H9 (cell line): ENCODE results near the gene TOR1A. TPM values are rescaled to one million over a fixed set of nuclear protein-coding genes. Genes with fewer than 3 reads are reported as not detected.

Experiments
- DNase-seq: peaks from one replicate; pipeline ENCODE4 v3.0.0-alpha.2; 2017
- H2AFZ ChIP-seq: one replicate; pipeline ENCODE4 v1.6.1; 2013; ENCODE audit warnings: mild to moderate bottlenecking, low read length, control low read depth, moderate library complexity
- H2AK5ac ChIP-seq: 2 replicates; pipeline ENCODE4 v1.6.1; 2013; ENCODE audit warnings: low read length, control low read depth, mixed read lengths; ENCODE audit not compliant: insufficient read length
- H2BK120ac ChIP-seq: one replicate; pipeline ENCODE4 v1.6.1; 2013; ENCODE audit warnings: low read depth, mild to moderate bottlenecking, low read length, control low read depth, inconsistent platforms; ENCODE audit not compliant: poor library complexity, severe bottlenecking
- H2BK12ac ChIP-seq: 2 replicates; pipeline ENCODE4 v1.6.1; 2013; ENCODE audit warnings: low read length, control low read depth, mixed read lengths, low read depth; ENCODE audit not compliant: insufficient read length
- H2BK15ac ChIP-seq: 2 replicates; pipeline ENCODE4 v1.6.1; 2013; ENCODE audit warnings: low read depth, low read length, control low read depth
- H2BK20ac ChIP-seq: one replicate; pipeline ENCODE4 v1.6.1; 2013; ENCODE audit warnings: low read depth, mild to moderate bottlenecking, low read length, control low read depth, inconsistent platforms; ENCODE audit not compliant: poor library complexity, severe bottlenecking
- H2BK5ac ChIP-seq: 2 replicates; pipeline ENCODE4 v1.6.1; 2013; ENCODE audit warnings: low read length, control low read depth, mixed read lengths; ENCODE audit not compliant: insufficient read length
- H3K14ac ChIP-seq: 2 replicates; pipeline ENCODE4 v1.6.1; 2013; ENCODE audit warnings: low read length, control low read depth; ENCODE audit not compliant: insufficient read depth
- H3K18ac ChIP-seq: 2 replicates; pipeline ENCODE4 v1.6.1; 2013; ENCODE audit warnings: low read depth, mild to moderate bottlenecking, mixed read lengths, low read length, control low read depth; ENCODE audit not compliant: insufficient read length
- H3K23ac ChIP-seq: 2 replicates; pipeline ENCODE4 v1.6.1; 2013; ENCODE audit warnings: low read length, control low read depth, mixed read lengths, low read depth; ENCODE audit not compliant: insufficient read length
- H3K23me2 ChIP-seq: 2 replicates; pipeline ENCODE4 v1.6.1; 2013; ENCODE audit warnings: low read depth, mild to moderate bottlenecking, mixed read lengths, low read length, control low read depth; ENCODE audit not compliant: insufficient read length, poor library complexity, severe bottlenecking
- H3K27ac ChIP-seq: 2 replicates; pipeline ENCODE4 v1.5.1; 2013; ENCODE audit warnings: low read length, control low read depth, mixed read lengths, low read depth; ENCODE audit not compliant: insufficient read length
- H3K27me3 ChIP-seq: 2 replicates; pipeline ENCODE4 v1.6.1; 2013; ENCODE audit warnings: low read length, control low read depth, inconsistent platforms; ENCODE audit not compliant: insufficient read depth
- H3K4ac ChIP-seq: 2 replicates; pipeline ENCODE4 v1.6.1; 2013; ENCODE audit warnings: low read depth, mild to moderate bottlenecking, control low read depth, inconsistent platforms, low read length, moderate library complexity
- H3K4me1 ChIP-seq: 2 replicates; pipeline ENCODE4 v1.6.1; 2013; ENCODE audit warnings: low read length, control low read depth, inconsistent platforms; ENCODE audit not compliant: insufficient read depth
- H3K4me2 ChIP-seq: 2 replicates; pipeline ENCODE4 v1.6.1; 2013; ENCODE audit warnings: low read length, control low read depth, mixed read lengths; ENCODE audit not compliant: insufficient read length, insufficient read depth
- H3K56ac ChIP-seq: 2 replicates; pipeline ENCODE4 v1.6.1; 2013; ENCODE audit warnings: low read depth, mild to moderate bottlenecking, mixed read lengths, low read length, control low read depth; ENCODE audit not compliant: insufficient read length
- H3K79me1 ChIP-seq: 2 replicates; pipeline ENCODE4 v1.6.1; 2013; ENCODE audit warnings: low read depth, mild to moderate bottlenecking, moderate library complexity, low read length, control low read depth, inconsistent platforms; ENCODE audit not compliant: insufficient read depth, poor library complexity, severe bottlenecking
- H3K79me2 ChIP-seq: 2 replicates; pipeline ENCODE4 v1.6.1; 2013; ENCODE audit warnings: low read length, control low read depth, inconsistent platforms; ENCODE audit not compliant: insufficient read depth
- H3K9ac ChIP-seq: 2 replicates; pipeline ENCODE4 v1.6.1; 2013; ENCODE audit warnings: low read length, control low read depth, mixed read lengths; ENCODE audit not compliant: insufficient read length; ENCODE audit errors: extremely low read depth
- H3K9me3 ChIP-seq: one replicate; pipeline ENCODE4 v1.6.1; 2013; ENCODE audit warnings: low read depth, low read length, inconsistent platforms; ENCODE audit not compliant: control insufficient read depth
- H3T11ph ChIP-seq: one replicate; pipeline ENCODE4 v1.6.1; 2013; ENCODE audit warnings: mild to moderate bottlenecking, low read length, control low read depth, inconsistent platforms
- H4K20me1 ChIP-seq: one replicate; pipeline ENCODE4 v1.6.1; 2013; ENCODE audit not compliant: control insufficient read depth, insufficient read length, insufficient read depth
- H4K5ac ChIP-seq: 2 replicates; pipeline ENCODE4 v1.6.1; 2013; ENCODE audit warnings: low read depth, mild to moderate bottlenecking, mixed read lengths, low read length, control low read depth; ENCODE audit not compliant: insufficient read length
- H4K8ac ChIP-seq: replicated peaks from 2 replicates; pipeline ENCODE4 v1.6.1; 2013; ENCODE audit warnings: low read length, control low read depth, mixed read lengths, low read depth; ENCODE audit not compliant: insufficient read length
- H4K91ac ChIP-seq: 2 replicates; pipeline ENCODE4 v1.6.1; 2013; ENCODE audit warnings: low read depth, mild to moderate bottlenecking, moderate library complexity, mixed read lengths, low read length, control low read depth; ENCODE audit not compliant: insufficient read length
- H3K27ac Mint-ChIP-seq, 3 experiments: 2 replicates in 2 of 3; 3 replicates in 1 of 3; pipeline ENCODE4 v1.8.0; 2020 to 2021; ENCODE audit warnings: mixed read lengths in 3 of 3, mild to moderate bottlenecking in 1 of 3, moderate library complexity in 1 of 3
- H3K27me3 Mint-ChIP-seq: 2 replicates; pipeline ENCODE4 v1.8.0; 2021; ENCODE audit warnings: low read depth, mild to moderate bottlenecking, moderate library complexity, mixed read lengths
- H3K36me3 Mint-ChIP-seq, 3 experiments: 2 replicates in 2 of 3; 3 replicates in 1 of 3; pipeline ENCODE4 v1.8.0; 2020 to 2021; ENCODE audit warnings: low read depth in 3 of 3, mixed read lengths in 3 of 3; ENCODE audit not compliant: insufficient read depth in 1 of 3
- H3K4me1 Mint-ChIP-seq, 2 experiments: 2 replicates each; pipeline ENCODE4 v1.8.0; 2020; ENCODE audit warnings: mixed read lengths in 2 of 2
- H3K4me3 Mint-ChIP-seq, 2 experiments: 2 replicates in 1 of 2; 3 replicates in 1 of 2; pipeline ENCODE4 v1.8.0; 2020 to 2021; ENCODE audit warnings: mild to moderate bottlenecking in 2 of 2, mixed read lengths in 2 of 2, moderate library complexity in 1 of 2
- H3K9me3 Mint-ChIP-seq, 2 experiments: 2 replicates in 1 of 2; 3 replicates in 1 of 2; pipeline ENCODE4 v1.8.0; 2020; ENCODE audit warnings: mild to moderate bottlenecking in 2 of 2, mixed read lengths in 2 of 2, moderate library complexity in 1 of 2
- WGBS: extraction: QIAGEN DNeasy Blood & Tissue Kit; methylation state at CpG from one replicate; pipeline ENCODE4 v1.1.7; 2013; ENCODE audit warnings: missing lambda C conversion rate, low lambda C conversion rate, mixed read lengths; ENCODE audit not compliant: insufficient read length; ENCODE audit errors: extremely low coverage; 5-methylcytosine and 5-hydroxymethylcytosine counted together
- total RNA-seq: library from RNA; stranded (reverse); gene quantifications from 2 replicates; pipeline ENCODE4 v1.2.1, GENCODE V29; 2021
- TF ChIP-seq, protein P1 (sequence below): fragments of 200-600 bp; sonication (generic); conservative IDR thresholded peaks from 3 replicates; pipeline ENCODE4 v1.8.0; 2021; ENCODE audit warnings: antibody characterized with exemption, mild to moderate bottlenecking

Gene TOR1A
- total RNA-seq, 1 experiment from 2014 or later, result 60.1 TPM

GRCh38 chr9:129865668-129866320, 41.9 kb upstream of the TOR1A start:
- Mint-ChIP-seq H3K36me3 (peaks cover 10 to 37% (median 30%) of the 10 kb centered on the region in 3 experiments; a peak in 6 of 7 replicates), H3K27me3 (no peaks in the 10 kb centered on the region), H3K4me3 (no peak overlapping the region; a peak in 1 of 5 replicates), H3K9me3 (no peaks in the 10 kb centered on the region), H3K4me1 (no peaks in the 10 kb centered on the region), H3K27ac (peak overlapping the region; percentile 72 to 89 (median 82); a peak in 5 of 7 replicates)
- no peaks in the 10 kb centered on the region for H3K23me2 ChIP-seq
- H3K79me2 ChIP-seq, result no peaks in the 10 kb centered on the region
- H2BK12ac ChIP-seq, result no peak overlapping the region
- no peak overlapping the region for H2BK120ac ChIP-seq
- no peak overlapping the region for H4K91ac ChIP-seq
- H3T11ph ChIP-seq, result no peak overlapping the region
- H3K9me3 ChIP-seq, result no peaks in the 10 kb centered on the region
- TF ChIP-seq, protein P1, sequence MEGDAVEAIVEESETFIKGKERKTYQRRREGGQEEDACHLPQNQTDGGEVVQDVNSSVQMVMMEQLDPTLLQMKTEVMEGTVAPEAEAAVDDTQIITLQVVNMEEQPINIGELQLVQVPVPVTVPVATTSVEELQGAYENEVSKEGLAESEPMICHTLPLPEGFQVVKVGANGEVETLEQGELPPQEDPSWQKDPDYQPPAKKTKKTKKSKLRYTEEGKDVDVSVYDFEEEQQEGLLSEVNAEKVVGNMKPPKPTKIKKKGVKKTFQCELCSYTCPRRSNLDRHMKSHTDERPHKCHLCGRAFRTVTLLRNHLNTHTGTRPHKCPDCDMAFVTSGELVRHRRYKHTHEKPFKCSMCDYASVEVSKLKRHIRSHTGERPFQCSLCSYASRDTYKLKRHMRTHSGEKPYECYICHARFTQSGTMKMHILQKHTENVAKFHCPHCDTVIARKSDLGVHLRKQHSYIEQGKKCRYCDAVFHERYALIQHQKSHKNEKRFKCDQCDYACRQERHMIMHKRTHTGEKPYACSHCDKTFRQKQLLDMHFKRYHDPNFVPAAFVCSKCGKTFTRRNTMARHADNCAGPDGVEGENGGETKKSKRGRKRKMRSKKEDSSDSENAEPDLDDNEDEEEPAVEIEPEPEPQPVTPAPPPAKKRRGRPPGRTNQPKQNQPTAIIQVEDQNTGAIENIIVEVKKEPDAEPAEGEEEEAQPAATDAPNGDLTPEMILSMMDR, result no peak
- no peaks in the 10 kb centered on the region for H3K27me3 ChIP-seq
- no peak overlapping the region for H3K4ac ChIP-seq
- no CpG with 5 or more reads among the region's 14 CpGs for WGBS
- no peak overlapping the region for H3K56ac ChIP-seq
- H3K18ac ChIP-seq, result no peak overlapping the region
- no peak overlapping the region for H4K5ac ChIP-seq
- H3K79me1 ChIP-seq, result no peaks in the 10 kb centered on the region
- H3K27ac ChIP-seq, result no peak overlapping the region
- no peaks in the 10 kb centered on the region for H3K4me1 ChIP-seq
- no peak overlapping the region for H3K4me2 ChIP-seq
- H4K20me1 ChIP-seq, result no peaks in the 10 kb centered on the region
- no peak overlapping the region for H3K14ac ChIP-seq
- H2AK5ac ChIP-seq, result no peak overlapping the region
- H4K8ac ChIP-seq, result no peak overlapping the region
- no peak overlapping the region for H2AFZ ChIP-seq
- H3K23ac ChIP-seq, result no peak overlapping the region
- no peak overlapping the region for H3K9ac ChIP-seq
- no peak overlapping the region for H2BK15ac ChIP-seq
- DNase-seq, result peak; percentile 20
- no peak overlapping the region for H2BK20ac ChIP-seq
- H2BK5ac ChIP-seq, result no peak overlapping the region
